GM18951 (cell line): ENCODE measurements around the gene CSTF3.
"Not testable (repeated sequence)": the region's sequence is repeated elsewhere in the genome, so short reads cannot be mapped to it uniquely, and the experiment has no call there.

Experiments used
- POLR2A ChIP-seq: IDR thresholded peaks from 4 replicates; pipeline ENCODE4 v1.6.1; 2011; ENCODE audit warnings: mild to moderate bottlenecking; ENCODE audit not compliant: insufficient read length, insufficient read depth; ENCODE audit errors: extremely low read depth
- in situ Hi-C: fragments of 300-500 bp; cut with MboI; formaldehyde crosslinking; loops from one replicate; pipeline ENCODE4 v1.12.0; 2022; ENCODE audit warnings: low sequenced_read_pairs, mixed read lengths, inconsistent platforms; ENCODE audit not compliant: unreplicated experiment

CSTF3 gene

DNA sequence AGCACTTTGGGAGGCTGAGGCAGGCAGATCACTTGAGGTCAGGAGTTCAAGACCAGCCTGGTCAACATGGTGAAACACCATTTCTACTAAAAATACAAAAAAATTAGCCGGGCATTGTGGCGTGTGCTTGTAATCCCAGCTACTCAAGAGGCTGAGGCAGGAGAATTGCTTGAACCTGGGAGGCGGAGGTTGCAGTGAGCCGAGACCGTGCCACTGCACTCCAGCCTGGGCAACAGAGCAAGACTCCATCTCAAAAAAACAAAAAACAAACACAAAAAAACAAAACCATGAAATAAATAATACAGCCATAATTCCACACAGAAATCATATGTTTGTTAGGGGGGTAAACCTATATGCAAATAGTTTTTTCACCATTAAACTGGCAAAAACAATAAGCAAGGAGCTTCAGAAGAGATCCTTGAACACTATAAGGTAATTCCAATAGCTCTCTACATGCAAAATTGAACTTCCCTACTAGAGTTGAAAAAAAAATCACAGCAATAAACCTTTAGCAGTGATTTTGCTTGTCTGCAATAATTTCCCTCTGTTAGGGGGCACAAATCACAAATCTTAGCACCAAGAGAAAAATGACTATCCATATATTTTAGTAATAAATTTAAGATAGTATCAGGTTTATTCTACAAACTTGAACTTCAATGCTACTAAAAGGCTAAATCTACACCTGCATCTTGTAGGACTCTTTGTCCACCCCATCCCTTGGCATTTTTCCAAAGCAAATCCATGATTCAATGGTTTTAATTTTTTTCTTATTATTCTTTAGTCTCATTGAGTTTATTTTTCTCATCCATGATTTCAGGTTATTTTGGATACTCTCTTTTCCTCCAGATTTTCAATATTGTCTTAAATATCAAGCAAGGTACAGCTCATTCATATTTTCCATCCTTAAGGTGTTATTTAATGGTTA is 3.9 kb downstream of the CSTF3 start:
- in situ Hi-C loops, result no loop called here
- TF ChIP-seq POLR2A, result no peak

DNA sequence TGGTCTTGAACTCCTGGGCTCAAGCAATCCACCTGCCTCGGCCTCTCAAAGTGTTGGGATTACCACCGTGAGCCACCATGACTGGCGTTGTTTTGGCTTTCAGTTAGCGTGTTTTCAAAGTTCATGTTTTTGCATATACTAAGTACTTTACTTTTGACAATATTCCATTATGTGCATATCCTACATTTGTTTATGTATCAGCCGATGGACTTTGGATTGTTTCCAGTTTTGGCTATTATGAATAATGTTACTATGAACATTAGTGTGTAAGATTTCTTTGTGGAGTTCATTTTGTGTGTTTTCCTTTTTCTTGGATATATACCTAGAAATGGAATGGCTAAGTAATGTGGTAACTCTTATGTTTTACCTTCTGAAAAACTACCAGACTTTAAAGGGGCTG is 9.9 kb downstream of the CSTF3 start:
- in situ Hi-C loops, result no loop called here
- TF ChIP-seq POLR2A, result no peak

GRCh38 chr11:33147559-33147958 is 13.7 kb downstream of the CSTF3 start:
- in situ Hi-C loops, result no loop called here
- no peak for TF ChIP-seq POLR2A

DNA sequence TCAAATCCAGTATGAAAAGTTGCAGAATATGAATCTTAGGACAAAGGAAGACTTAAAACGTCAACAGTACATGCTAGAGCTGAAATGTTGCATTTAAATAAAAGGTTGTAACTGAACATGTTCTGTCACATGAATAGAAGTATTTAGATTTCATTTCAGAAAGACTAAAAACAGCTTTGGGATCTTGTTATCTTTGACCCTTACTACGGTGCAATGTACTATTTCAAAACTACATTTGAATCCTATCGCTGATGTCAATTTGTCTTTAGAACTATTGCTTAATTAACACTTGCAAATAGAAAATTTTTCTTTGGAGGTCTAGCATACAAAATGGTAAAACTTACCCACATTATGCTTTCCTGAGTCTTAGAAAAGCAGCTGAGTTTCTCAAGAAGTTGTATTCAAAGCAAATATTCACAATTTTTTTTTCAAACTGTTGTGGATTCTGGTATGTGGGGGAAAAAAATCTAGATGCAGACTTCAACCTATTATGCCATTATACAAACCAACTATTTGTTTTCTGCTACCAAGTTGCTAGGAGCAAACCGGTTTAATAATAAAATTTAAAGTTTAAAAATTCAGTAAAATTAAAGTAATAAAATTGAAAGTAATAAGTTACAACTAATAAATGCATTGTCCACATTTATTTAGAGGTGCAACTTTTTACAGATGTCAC is 25.4 kb downstream of the CSTF3 start:
- in situ Hi-C loops, result no loop called here
- no peak for TF ChIP-seq POLR2A

DNA sequence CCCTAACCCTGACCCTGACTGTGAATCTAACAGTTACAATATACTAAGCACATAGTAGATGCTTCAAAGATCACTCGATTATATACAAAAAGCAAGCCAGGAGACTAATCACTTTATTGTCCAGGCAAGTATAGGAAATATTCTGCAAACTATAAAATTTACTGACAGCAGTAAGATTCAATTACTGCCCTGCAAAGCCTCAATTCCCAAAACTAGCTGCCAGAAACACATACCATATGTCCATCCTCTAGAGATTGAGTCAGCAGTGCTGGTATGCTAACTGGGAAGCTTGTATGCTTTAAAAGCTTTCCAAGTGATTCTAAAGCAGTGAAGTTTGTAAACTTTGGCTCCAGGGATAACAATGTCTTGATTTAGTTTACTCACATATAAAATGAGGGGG is 26.1 kb downstream of the CSTF3 start:
- in situ Hi-C loops, result no loop called here

GRCh38 chr11:33134276-33134675 is 27.0 kb downstream of the CSTF3 start:
- in situ Hi-C loops, result no loop called here

More for the DNA sequence above, 26.1 kb downstream of the CSTF3 start:
- TF ChIP-seq POLR2A, result no peak

DNA sequence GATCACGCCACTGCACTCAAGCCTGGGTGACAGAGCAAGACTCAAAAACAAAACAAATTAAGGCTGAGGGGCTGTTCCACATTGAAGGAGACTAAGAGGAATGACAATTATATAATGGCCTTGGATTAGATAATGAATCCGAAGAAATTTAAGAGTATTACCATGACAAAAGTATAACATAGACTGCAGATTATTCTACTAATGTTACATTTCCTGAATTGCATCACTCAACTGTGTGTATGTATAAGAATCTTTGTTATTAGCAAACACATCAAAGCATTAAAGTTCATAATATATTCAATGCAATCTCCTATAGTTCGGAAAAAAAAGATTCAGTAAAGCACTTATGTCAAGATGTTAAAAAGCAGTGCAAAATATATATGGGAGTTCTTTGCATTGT is 27.5 kb downstream of the CSTF3 start:
- no peak for TF ChIP-seq POLR2A
- in situ Hi-C loops, result no loop called here

More at GRCh38 chr11:33134276-33134675, 27.0 kb downstream of the CSTF3 start:
- TF ChIP-seq POLR2A, result no peak

GRCh38 chr11:33132510-33132909 is 28.8 kb downstream of the CSTF3 start:
- TF ChIP-seq POLR2A, result no peak
- in situ Hi-C loops, result no loop called here

GRCh38 chr11:33128739-33129138 is 32.5 kb downstream of the CSTF3 start:
- no peak for TF ChIP-seq POLR2A
- in situ Hi-C loops, result no loop called here

DNA sequence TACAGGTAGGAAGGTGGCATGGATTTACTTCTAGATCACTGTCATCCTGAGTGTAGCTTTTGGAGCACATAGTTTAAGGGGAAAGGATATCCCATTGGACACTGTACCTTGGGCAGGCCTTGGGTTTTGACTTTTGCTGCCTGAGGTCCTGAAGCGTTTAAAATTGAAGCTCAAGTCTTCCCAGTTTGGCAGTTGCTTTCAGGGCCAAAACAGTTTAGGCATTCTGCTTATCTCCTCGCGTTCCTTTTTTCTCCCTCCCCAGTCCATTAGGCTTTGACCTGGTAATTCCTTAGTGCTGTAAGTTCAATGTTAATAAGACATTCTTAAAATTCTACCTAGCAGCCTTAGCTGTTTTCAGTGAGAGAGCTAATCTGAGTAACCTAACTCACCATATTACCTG is 35.7 kb downstream of the CSTF3 start:
- in situ Hi-C loops, result no loop called here
- TF ChIP-seq POLR2A, result no peak

- no peak for TF ChIP-seq POLR2A
- in situ Hi-C loops, result no loop called here
Observed at GRCh38 chr11:33125025-33125424, 36.3 kb downstream of the CSTF3 start.

DNA sequence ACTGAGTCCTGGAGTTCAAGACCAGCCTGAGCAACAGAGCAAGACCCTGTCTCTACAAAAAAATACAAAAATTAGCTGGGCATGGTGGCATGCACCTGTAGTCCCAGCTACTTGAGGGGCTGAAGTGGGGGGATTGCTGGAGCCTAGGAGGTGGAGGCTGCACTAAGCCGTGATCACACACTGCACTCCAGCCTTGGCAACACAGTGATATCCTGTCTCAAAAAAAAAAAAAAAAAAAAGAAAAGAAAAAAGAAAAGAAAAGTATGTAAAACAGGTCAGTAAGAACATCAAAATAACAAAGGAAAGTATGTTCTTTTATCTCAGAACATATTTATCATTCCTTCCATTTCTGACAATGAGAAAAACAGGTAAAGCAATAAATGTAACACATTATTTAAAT is 38.6 kb downstream of the CSTF3 start:
- in situ Hi-C loops, result not testable (repeated sequence)

DNA sequence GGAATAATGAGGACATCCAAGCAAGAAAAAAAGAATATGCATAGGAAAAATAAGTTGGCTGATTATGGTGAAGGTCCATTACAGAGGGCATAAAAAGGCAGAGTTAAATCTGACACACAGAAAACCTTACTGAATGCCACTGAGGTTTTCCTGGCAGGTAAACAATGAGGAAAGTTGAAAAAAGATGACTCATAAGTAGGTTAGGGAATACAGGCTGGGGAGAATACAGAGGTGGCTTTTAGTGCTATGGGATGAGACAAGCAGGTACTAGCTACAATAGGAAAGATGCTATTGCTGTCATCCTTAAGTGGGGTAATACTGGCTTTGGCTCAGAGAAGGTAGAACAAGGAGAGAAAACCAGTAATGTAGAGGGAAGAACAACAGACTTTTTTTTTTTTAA is 44.7 kb downstream of the CSTF3 start:
- in situ Hi-C loops, result no loop called here
- TF ChIP-seq POLR2A, result no peak

DNA sequence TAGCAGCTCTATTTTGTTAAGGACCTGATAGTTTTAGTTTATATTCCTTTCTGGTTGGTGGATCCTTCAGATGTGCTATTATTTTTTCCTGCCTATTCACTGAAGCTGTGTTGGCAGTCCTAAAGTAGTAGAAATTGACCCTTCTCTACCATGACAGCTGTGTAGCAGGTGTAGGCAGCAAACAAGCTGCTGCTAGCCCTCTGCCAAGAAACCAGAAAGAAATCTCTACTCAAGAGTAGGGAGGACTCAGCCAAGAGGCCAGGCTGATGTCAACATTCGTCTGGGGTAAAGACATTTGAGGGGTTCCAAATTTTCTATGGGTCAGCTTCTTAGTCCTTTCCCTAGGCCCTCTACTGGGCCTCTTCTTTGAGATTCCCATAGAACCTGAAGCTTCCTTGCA is 51.2 kb downstream of the CSTF3 start:
- no peak for TF ChIP-seq POLR2A
- in situ Hi-C loops, result no loop called here
